BLaER1 (cell line): ENCODE results near the gene FABP7.

ENCODE experiments used
- H3K27ac ChIP-seq: shearing (Covaris generic); formaldehyde crosslinking; 2 replicates; pipeline ENCODE4 v1.8.1; 2022
- H3K27me3 ChIP-seq: shearing (Covaris generic); formaldehyde crosslinking; 2 replicates; pipeline ENCODE4 v1.8.1; 2022
- H3K36me3 ChIP-seq: shearing (Covaris generic); formaldehyde crosslinking; 2 replicates; pipeline ENCODE4 v1.8.1; 2022
- H3K4me1 ChIP-seq: shearing (Covaris generic); formaldehyde crosslinking; 2 replicates; pipeline ENCODE4 v1.8.1; 2022
- H3K4me2 ChIP-seq: shearing (Covaris generic); formaldehyde crosslinking; 2 replicates; pipeline ENCODE4 v1.8.1; 2022
- H3K4me3 ChIP-seq: shearing (Covaris generic); formaldehyde crosslinking; 2 replicates; pipeline ENCODE4 v1.8.1; 2022
- H3K9ac ChIP-seq: shearing (Covaris generic); formaldehyde crosslinking; 2 replicates; pipeline ENCODE4 v1.8.1; 2022
- H3K9me3 ChIP-seq: shearing (Covaris generic); formaldehyde crosslinking; 2 replicates; pipeline ENCODE4 v1.8.1; 2022
- H4K20me1 ChIP-seq: shearing (Covaris generic); formaldehyde crosslinking; 2 replicates; pipeline ENCODE4 v1.8.1; 2022
- Cebpa-rat ChIP-seq: shearing (Covaris generic); IDR thresholded peaks from 2 replicates; pipeline ENCODE4 v1.8.1; 2022

FABP7 gene

GRCh38 chr6:122797537-122797936 lies 18.0 kb downstream of the FABP7 start:
- no peaks in the 10 kb centered on the region for H3K27me3 ChIP-seq
- no peaks in the 10 kb centered on the region for H3K36me3 ChIP-seq
- H3K4me2 ChIP-seq: no peak overlapping the region
- no peaks in the 10 kb centered on the region for H3K9me3 ChIP-seq
- no peak overlapping the region for H3K9ac ChIP-seq
- H3K27ac ChIP-seq: no peak overlapping the region
- no peaks in the 10 kb centered on the region for H4K20me1 ChIP-seq
- H3K4me1 ChIP-seq: no peaks in the 10 kb centered on the region
- no peak overlapping the region for H3K4me3 ChIP-seq
- TF ChIP-seq Cebpa-rat: no peak

GRCh38 chr6:122798099-122798641 lies 18.7 kb downstream of the FABP7 start:
- no peaks in the 10 kb centered on the region for H3K9me3 ChIP-seq
- no peaks in the 10 kb centered on the region for H3K36me3 ChIP-seq
- H3K4me3 ChIP-seq: no peak overlapping the region
- H3K9ac ChIP-seq: no peak overlapping the region
- no peak overlapping the region for H3K27ac ChIP-seq
- H3K4me1 ChIP-seq: no peaks in the 10 kb centered on the region
- no peak overlapping the region for H3K4me2 ChIP-seq
- H3K27me3 ChIP-seq: no peaks in the 10 kb centered on the region
- no peak for TF ChIP-seq Cebpa-rat
- H4K20me1 ChIP-seq: no peaks in the 10 kb centered on the region

GRCh38 chr6:122799140-122799745 lies 19.7 kb downstream of the FABP7 start:
- Histone ChIP-seq H3K36me3 (no peaks in the 10 kb centered on the region), H3K9me3 (no peaks in the 10 kb centered on the region), H3K4me3 (no peak overlapping the region), H4K20me1 (no peaks in the 10 kb centered on the region), H3K4me2 (no peak overlapping the region), H3K27ac (no peak overlapping the region), H3K4me1 (no peaks in the 10 kb centered on the region), H3K9ac (no peak overlapping the region), H3K27me3 (no peaks in the 10 kb centered on the region)
- TF ChIP-seq Cebpa-rat: no peak

GRCh38 chr6:122799916-122800686 lies 20.6 kb downstream of the FABP7 start:
- H3K27ac ChIP-seq: no peak overlapping the region
- no peaks in the 10 kb centered on the region for H3K4me1 ChIP-seq

GRCh38 chr6:122800906-122801305 lies 21.4 kb downstream of the FABP7 start:
- H3K27ac ChIP-seq: no peak overlapping the region
- no peak for TF ChIP-seq Cebpa-rat

More at GRCh38 chr6:122799916-122800686, 20.6 kb downstream of the FABP7 start:
- H3K36me3 ChIP-seq: no peaks in the 10 kb centered on the region
- no peak overlapping the region for H3K4me2 ChIP-seq
- H4K20me1 ChIP-seq: no peaks in the 10 kb centered on the region
- H3K4me3 ChIP-seq: no peak overlapping the region
- no peak overlapping the region for H3K9ac ChIP-seq
- H3K27me3 ChIP-seq: no peaks in the 10 kb centered on the region
- no peaks in the 10 kb centered on the region for H3K9me3 ChIP-seq
- TF ChIP-seq Cebpa-rat: no peak

GRCh38 chr6:122801397-122801796 lies 21.9 kb downstream of the FABP7 start:
- Histone ChIP-seq H3K9ac (no peak overlapping the region), H3K4me2 (no peak overlapping the region), H3K9me3 (no peaks in the 10 kb centered on the region), H3K4me1 (no peaks in the 10 kb centered on the region), H3K36me3 (no peaks in the 10 kb centered on the region), H4K20me1 (no peaks in the 10 kb centered on the region), H3K27me3 (no peaks in the 10 kb centered on the region), H3K27ac (no peak overlapping the region), H3K4me3 (no peak overlapping the region)
- no peak for TF ChIP-seq Cebpa-rat

More at GRCh38 chr6:122800906-122801305, 21.4 kb downstream of the FABP7 start:
- Histone ChIP-seq H4K20me1 (no peaks in the 10 kb centered on the region), H3K4me3 (no peak overlapping the region), H3K4me2 (no peak overlapping the region), H3K9me3 (no peaks in the 10 kb centered on the region), H3K4me1 (no peaks in the 10 kb centered on the region), H3K36me3 (no peaks in the 10 kb centered on the region), H3K9ac (no peak overlapping the region), H3K27me3 (no peaks in the 10 kb centered on the region)

- Histone ChIP-seq H3K4me3 (no peak overlapping the region), H3K9ac (no peak overlapping the region), H3K4me1 (no peaks in the 10 kb centered on the region), H3K9me3 (no peaks in the 10 kb centered on the region), H3K27ac (no peak overlapping the region), H3K4me2 (no peak overlapping the region), H4K20me1 (no peaks in the 10 kb centered on the region), H3K27me3 (no peaks in the 10 kb centered on the region), H3K36me3 (no peaks in the 10 kb centered on the region)
- no peak for TF ChIP-seq Cebpa-rat
These were observed 23.7 kb downstream of the FABP7 start for GRCh38 chr6:122803171-122803661.

GRCh38 chr6:122804962-122805485 lies 25.5 kb downstream of the FABP7 start:
- Histone ChIP-seq H3K9me3 (no peaks in the 10 kb centered on the region), H3K9ac (no peak overlapping the region), H3K4me3 (no peak overlapping the region), H3K36me3 (no peaks in the 10 kb centered on the region), H4K20me1 (no peaks in the 10 kb centered on the region), H3K4me2 (no peak overlapping the region), H3K4me1 (no peaks in the 10 kb centered on the region), H3K27me3 (no peaks in the 10 kb centered on the region), H3K27ac (no peak overlapping the region)
- TF ChIP-seq Cebpa-rat: no peak

- H3K4me1 ChIP-seq: no peaks in the 10 kb centered on the region
- no peak overlapping the region for H3K9ac ChIP-seq
- no peak overlapping the region for H3K4me3 ChIP-seq
- TF ChIP-seq Cebpa-rat: no peak
- H3K36me3 ChIP-seq: no peaks in the 10 kb centered on the region
- no peaks in the 10 kb centered on the region for H3K9me3 ChIP-seq
- no peaks in the 10 kb centered on the region for H3K27me3 ChIP-seq
- no peak overlapping the region for H3K27ac ChIP-seq
- no peak overlapping the region for H3K4me2 ChIP-seq
- no peaks in the 10 kb centered on the region for H4K20me1 ChIP-seq
These were observed 26.8 kb downstream of the FABP7 start for GRCh38 chr6:122806291-122806690.
